ENCODE measurements around the gene SHISA7.
"Not testable (repeated sequence)": the region's sequence is repeated elsewhere in the genome, so short reads cannot be mapped to it uniquely, and the experiment has no call there.

SHISA7 gene

GRCh38 chr19:55454787-55455243 is 11.7 kb upstream of the SHISA7 start:
- H3K4me2 ChIP-seq, result no peak overlapping the region
- peaks cover 33 to 46% (median 41%) of the 10 kb centered on the region in 11 experiments for H3K27me3 ChIP-seq
- TF ChIP-seq Cebpa-rat (IDR thresholded peaks at IDR 0.05), result no peak
- H3K9ac ChIP-seq, result no peak overlapping the region
- H3K27ac ChIP-seq, result no peak overlapping the region
- peaks cover 18 to 39% (median 26%) of the 10 kb centered on the region in 10 experiments for H3K4me1 ChIP-seq
- H3K4me3 ChIP-seq, result no peak overlapping the region
- H4K20me1 ChIP-seq, result peaks cover 8 to 85% (median 74%) of the 10 kb centered on the region in 11 experiments; a peak in 21 of 22 replicates
- peaks cover 0 to 9% (median 0%) of the 10 kb centered on the region in 11 experiments; a peak in 6 of 22 replicates for H3K9me3 ChIP-seq (replicated peaks in 1 of 11)
- peaks cover 10 to 37% (median 24%) of the 10 kb centered on the region in 11 experiments; a peak in 19 of 22 replicates for H3K36me3 ChIP-seq

- Histone ChIP-seq H3K4me1 (peaks cover 13 to 28% (median 16%) of the 10 kb centered on the region in 10 experiments; a peak in 19 of 20 replicates), H3K36me3 (peaks cover 10 to 37% (median 24%) of the 10 kb centered on the region in 11 experiments; a peak in 19 of 22 replicates), H4K20me1 (peaks cover 0 to 74% (median 63%) of the 10 kb centered on the region in 11 experiments; a peak in 21 of 22 replicates), H3K27ac (no peak overlapping the region), H3K4me3 (no peak overlapping the region), H3K27me3 (peaks cover 41 to 58% (median 52%) of the 10 kb centered on the region in 11 experiments), H3K4me2 (peak overlapping the region in 1 of 11 experiments; percentile 95; a peak in 1 of 22 replicates), H3K9ac (no peak overlapping the region), H3K9me3 (replicated peaks in 1 of 11) (peaks cover 0 to 9% (median 0%) of the 10 kb centered on the region in 11 experiments; a peak in 6 of 22 replicates)
- TF ChIP-seq Cebpa-rat (IDR thresholded peaks at IDR 0.05), result no peak
These were observed 10.6 kb upstream of the SHISA7 start for GRCh38 chr19:55453511-55454260.

GRCh38 chr19:55452749-55453346 is 9.7 kb upstream of the SHISA7 start:
- Histone ChIP-seq H3K27me3 (peaks cover 43 to 65% (median 59%) of the 10 kb centered on the region in 11 experiments), H3K4me3 (peak overlapping the region; percentile 8 to 63 (median 54); a peak in 18 of 20 replicates), H3K4me1 (peaks cover 8 to 19% (median 13%) of the 10 kb centered on the region in 10 experiments; a peak in 19 of 20 replicates), H3K36me3 (peaks cover 10 to 37% (median 24%) of the 10 kb centered on the region in 11 experiments; a peak in 19 of 22 replicates), H3K4me2 (peak overlapping the region; percentile 80 to 96 (median 90)), H3K9ac (peak overlapping the region in 3 of 11 experiments; percentile 44 to 63 (median 59); a peak in 3 of 22 replicates), H4K20me1 (peaks cover 0 to 65% (median 54%) of the 10 kb centered on the region in 11 experiments; a peak in 21 of 22 replicates), H3K27ac (no peak overlapping the region), H3K9me3 (replicated peaks in 1 of 11) (peaks cover 0 to 9% (median 0%) of the 10 kb centered on the region in 11 experiments; a peak in 6 of 22 replicates)
- no peak for TF ChIP-seq Cebpa-rat (IDR thresholded peaks at IDR 0.05)

- TF ChIP-seq Cebpa-rat (IDR thresholded peaks at IDR 0.05), result peak in 2 of 11 experiments; percentile 19 to 20; a peak in 1 of 22 replicates
- H3K9me3 ChIP-seq (replicated peaks in 1 of 11), result peaks cover 0 to 9% (median 0%) of the 10 kb centered on the region in 11 experiments; a peak in 6 of 22 replicates
- H3K36me3 ChIP-seq, result peaks cover 10 to 37% (median 24%) of the 10 kb centered on the region in 11 experiments; a peak in 19 of 22 replicates
- peaks cover 0 to 64% (median 48%) of the 10 kb centered on the region in 11 experiments; a peak in 21 of 22 replicates for H4K20me1 ChIP-seq
- peak overlapping the region in 6 of 11 experiments; percentile 17 to 63 (median 45); a peak in 6 of 22 replicates for H3K9ac ChIP-seq
- peak overlapping the region; percentile 26 to 63 (median 54); a peak in 19 of 20 replicates for H3K4me3 ChIP-seq
- H3K4me2 ChIP-seq, result peak overlapping the region; percentile 80 to 96 (median 90)
- H3K27ac ChIP-seq, result no peak overlapping the region
- H3K4me1 ChIP-seq, result peaks cover 8 to 16% (median 13%) of the 10 kb centered on the region in 10 experiments; a peak in 19 of 20 replicates
- peaks cover 50 to 72% (median 65%) of the 10 kb centered on the region in 11 experiments for H3K27me3 ChIP-seq
These were observed 9.1 kb upstream of the SHISA7 start for GRCh38 chr19:55451965-55452748.

GRCh38 chr19:55451163-55451964 is 8.3 kb upstream of the SHISA7 start:
- H3K4me3 ChIP-seq, result peak overlapping the region; percentile 26 to 63 (median 54); a peak in 19 of 20 replicates
- no peak overlapping the region for H3K27ac ChIP-seq
- no peak for TF ChIP-seq Cebpa-rat (IDR thresholded peaks at IDR 0.05)

GRCh38 chr19:55449469-55449868 is 6.4 kb upstream of the SHISA7 start:
- peaks cover 0 to 9% (median 0%) of the 10 kb centered on the region in 11 experiments; a peak in 6 of 22 replicates for H3K9me3 ChIP-seq (replicated peaks in 1 of 11)
- H3K27ac ChIP-seq, result no peak overlapping the region
- peaks cover 76 to 99% (median 92%) of the 10 kb centered on the region in 11 experiments for H3K27me3 ChIP-seq
- H3K9ac ChIP-seq, result no peak overlapping the region
- peaks cover 8 to 19% (median 13%) of the 10 kb centered on the region in 10 experiments; a peak in 19 of 20 replicates for H3K4me1 ChIP-seq
- H3K4me2 ChIP-seq, result no peak overlapping the region
- no peak overlapping the region for H3K4me3 ChIP-seq
- TF ChIP-seq Cebpa-rat (IDR thresholded peaks at IDR 0.05), result no peak
- H4K20me1 ChIP-seq, result peaks cover 0 to 49% (median 27%) of the 10 kb centered on the region in 11 experiments; a peak in 20 of 22 replicates
- peaks cover 5 to 11% (median 9%) of the 10 kb centered on the region in 11 experiments; a peak in 15 of 22 replicates for H3K36me3 ChIP-seq

More at GRCh38 chr19:55451163-55451964, 8.3 kb upstream of the SHISA7 start:
- Histone ChIP-seq H3K27me3 (peaks cover 58 to 80% (median 73%) of the 10 kb centered on the region in 11 experiments), H3K9me3 (replicated peaks in 1 of 11) (peaks cover 0 to 9% (median 0%) of the 10 kb centered on the region in 11 experiments; a peak in 6 of 22 replicates), H3K36me3 (peaks cover 10 to 30% (median 23%) of the 10 kb centered on the region in 11 experiments; a peak in 19 of 22 replicates), H3K4me2 (peak overlapping the region; percentile 80 to 96 (median 90)), H3K9ac (peak overlapping the region in 5 of 11 experiments; percentile 28 to 63 (median 46); a peak in 8 of 22 replicates), H4K20me1 (peaks cover 0 to 59% (median 40%) of the 10 kb centered on the region in 11 experiments; a peak in 21 of 22 replicates), H3K4me1 (peaks cover 8 to 16% (median 13%) of the 10 kb centered on the region in 10 experiments; a peak in 19 of 20 replicates)

GRCh38 chr19:55448175-55448490 is 5.0 kb upstream of the SHISA7 start:
- Histone ChIP-seq H4K20me1 (peaks cover 0 to 37% (median 14%) of the 10 kb centered on the region in 11 experiments; a peak in 19 of 22 replicates), H3K4me1 (peaks cover 8 to 19% (median 13%) of the 10 kb centered on the region in 10 experiments; a peak in 19 of 20 replicates), H3K27me3 (peaks cover 88 to 99% (median 98%) of the 10 kb centered on the region in 11 experiments)
- H3K4me2 ChIP-seq; H3K4me3 ChIP-seq; H3K36me3 ChIP-seq; H3K27ac ChIP-seq; H3K9me3 ChIP-seq (replicated peaks in 1 of 11); H3K9ac ChIP-seq: not testable (repeated sequence)
